Measurements from ENCODE around the gene WBP11.
A peak's percentile ranks its signal among the peaks of the same experiment; 100 is the strongest.

Gene WBP11

DNA sequence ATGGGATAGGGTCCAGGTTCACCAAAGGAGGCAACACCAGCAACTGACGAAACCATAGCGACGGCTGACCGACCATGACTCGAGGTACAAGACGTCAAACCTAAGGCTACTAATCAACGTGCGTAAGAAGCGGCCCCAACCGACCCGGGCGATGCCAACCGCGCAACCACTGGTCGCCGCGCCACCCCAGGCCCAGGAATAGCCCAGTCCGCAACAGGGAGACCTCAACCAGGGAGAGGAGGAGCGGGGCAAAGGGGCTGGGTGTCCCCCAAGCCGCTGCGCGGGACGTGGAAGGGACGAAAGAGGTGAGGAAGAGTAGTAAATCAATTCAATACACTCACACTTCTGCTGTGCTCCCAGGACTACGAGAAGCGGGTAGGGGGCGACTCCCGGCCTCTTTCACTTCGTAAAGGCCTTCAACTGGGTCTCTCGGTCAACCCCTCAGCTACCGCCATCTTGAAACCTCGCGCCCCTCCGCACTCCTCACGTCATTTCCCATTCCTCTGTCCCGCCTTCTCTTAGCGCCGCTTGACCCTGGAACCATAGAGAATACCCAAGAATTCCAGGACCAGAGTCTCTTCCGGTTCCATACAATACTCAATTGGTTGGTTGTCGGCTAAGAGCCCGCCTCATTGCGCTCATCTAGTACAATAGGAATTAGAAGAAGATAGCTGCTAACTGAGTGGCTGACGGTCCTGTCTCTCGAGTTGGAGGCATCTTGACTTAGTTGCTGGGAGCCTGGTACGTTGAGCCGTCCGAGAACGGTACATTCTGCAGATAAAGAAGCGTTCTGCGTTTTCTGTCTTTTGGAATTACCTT, at the start of gene WBP11, which contains the start of gene C12orf60:
WBP11 (minus strand) TSS at position 468 of the 819 bp plus-strand sequence. CDS start 2,095 bp downstream, outside the sequence.
C12orf60 (plus strand) TSS at position 660 of the 819 bp plus-strand sequence. CDS start 19,266 bp downstream, outside the sequence.
- no peak for TF ChIP-seq CTCF (IDR thresholded peaks at IDR 0.05; ENCODE audit: low read depth, low read length)

DNA sequence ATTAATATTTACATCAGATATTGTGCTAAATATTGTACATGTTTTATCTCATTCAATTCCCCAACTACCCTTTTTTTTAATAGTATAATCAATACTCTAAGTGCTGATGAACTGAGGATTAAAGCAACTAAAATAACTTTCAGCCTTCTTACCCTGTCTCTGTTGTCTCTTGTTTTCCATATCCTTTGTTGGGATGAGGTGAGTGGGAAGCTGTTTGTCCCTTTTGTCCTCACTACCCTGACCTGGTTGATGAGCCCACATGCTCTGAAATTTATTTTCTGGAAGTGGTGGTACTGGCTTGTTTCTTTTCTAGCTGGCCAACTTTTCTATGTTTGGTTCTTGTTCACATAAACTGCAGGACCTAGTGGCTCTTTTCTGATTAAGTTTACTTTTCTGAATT, 49.6 kb upstream of the WBP11 start:
- TF ChIP-seq CTCF (IDR thresholded peaks at IDR 0.05; ENCODE audit: low read depth, low read length) = no peak

More for the DNA sequence above, at the start of gene WBP11, which contains the start of gene C12orf60:
- peak; percentile 96 for DNase-seq (ENCODE audit: extremely low read depth, low read depth)

GRCh38 chr12:14850929-14851663, 47.8 kb upstream of the WBP11 start:
- no peak for DNase-seq (ENCODE audit: extremely low read depth, low read depth)
- no peak for TF ChIP-seq CTCF (IDR thresholded peaks at IDR 0.05; ENCODE audit: low read depth, low read length)

More for the DNA sequence above, 49.6 kb upstream of the WBP11 start:
- DNase-seq (ENCODE audit: extremely low read depth, low read depth) = no peak

DNA sequence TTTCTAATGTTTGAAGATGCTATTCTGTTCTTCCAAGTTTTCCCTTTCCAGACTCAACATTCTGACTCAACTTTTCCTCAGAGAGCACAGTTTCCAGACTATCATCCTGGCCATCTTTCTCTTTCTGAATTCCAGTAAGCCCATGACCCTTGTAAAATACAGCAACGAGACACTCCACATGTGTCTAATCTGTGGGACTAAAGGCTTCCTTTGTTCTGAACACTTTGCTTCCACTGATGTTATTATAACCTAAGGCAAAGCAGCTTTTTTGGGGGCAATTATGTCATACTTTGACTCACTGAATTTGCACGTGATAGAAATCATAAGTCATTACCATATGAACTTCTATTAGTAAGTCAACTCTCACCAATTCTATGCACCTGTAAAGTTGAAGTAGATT, 46.4 kb upstream of the WBP11 start:
- DNase-seq (ENCODE audit: extremely low read depth, low read depth) = no peak
- no peak for TF ChIP-seq CTCF (IDR thresholded peaks at IDR 0.05; ENCODE audit: low read depth, low read length)

GRCh38 chr12:14846876-14847580, 43.8 kb upstream of the WBP11 start:
- DNase-seq (ENCODE audit: extremely low read depth, low read depth) = no peak
- no peak for TF ChIP-seq CTCF (IDR thresholded peaks at IDR 0.05; ENCODE audit: low read depth, low read length)

GRCh38 chr12:14846042-14846587, 42.8 kb upstream of the WBP11 start:
- no peak for DNase-seq (ENCODE audit: extremely low read depth, low read depth)

More at GRCh38 chr12:14846042-14846587, 42.8 kb upstream of the WBP11 start:
- no peak for TF ChIP-seq CTCF (IDR thresholded peaks at IDR 0.05; ENCODE audit: low read depth, low read length)

All from AG09319 (cell line).